Measurements from ENCODE around the gene SETBP1. TPM values are rescaled to one million over a fixed set of nuclear protein-coding genes. Genes with fewer than 3 reads are reported as not detected.

The SETBP1 gene
- total RNA-seq, 4 donors from 2014 or later, result 26.2 to 40.8 (median 33.6) TPM

DNA sequence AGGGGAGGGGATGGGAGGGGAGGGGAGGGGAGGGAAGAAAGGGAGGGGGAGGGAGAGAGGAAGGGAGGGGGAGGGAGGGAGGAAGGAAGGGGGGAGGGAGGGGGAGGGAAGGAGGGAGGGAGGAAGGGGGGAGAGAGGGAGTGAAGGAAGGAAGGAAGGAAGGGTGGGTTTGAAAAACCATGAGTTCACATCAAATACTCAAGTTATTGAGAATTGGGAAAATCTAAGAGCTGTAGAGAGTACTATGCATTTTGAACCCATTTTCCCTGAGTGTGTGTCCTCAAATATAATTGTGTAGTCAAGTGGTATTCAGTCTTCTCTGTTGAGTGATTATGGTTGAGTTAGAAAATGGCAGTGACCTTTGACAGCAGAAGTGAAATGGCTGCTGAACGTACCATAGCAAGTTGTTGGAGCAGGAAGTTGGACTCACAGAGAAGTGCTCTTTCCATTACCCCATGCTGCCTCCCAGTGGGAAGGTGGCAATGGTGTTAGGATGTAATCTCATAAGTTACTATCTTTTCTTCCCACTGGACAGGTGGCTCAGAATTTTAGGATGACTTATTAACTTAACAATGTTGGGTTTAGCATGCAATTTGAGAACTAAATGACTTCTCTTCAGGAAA lies 214.6 kb downstream of the SETBP1 start:
- H3K27me3 ChIP-seq, result no peaks in the 10 kb centered on the region
- 9 to 38% methylated on average over 1 of the region's 1 CpG for WGBS, 2 donors
- no peak overlapping the region for H3K27ac ChIP-seq
- no peaks in the 10 kb centered on the region for H3K36me3 ChIP-seq
- DNase-seq (ENCODE audit: low spot score in 2 of 2), result peak in 1 of 2 donors; percentile 35
- no peak for TF ChIP-seq EP300 (IDR thresholded peaks at IDR 0.05)
- TF ChIP-seq, protein P1, sequence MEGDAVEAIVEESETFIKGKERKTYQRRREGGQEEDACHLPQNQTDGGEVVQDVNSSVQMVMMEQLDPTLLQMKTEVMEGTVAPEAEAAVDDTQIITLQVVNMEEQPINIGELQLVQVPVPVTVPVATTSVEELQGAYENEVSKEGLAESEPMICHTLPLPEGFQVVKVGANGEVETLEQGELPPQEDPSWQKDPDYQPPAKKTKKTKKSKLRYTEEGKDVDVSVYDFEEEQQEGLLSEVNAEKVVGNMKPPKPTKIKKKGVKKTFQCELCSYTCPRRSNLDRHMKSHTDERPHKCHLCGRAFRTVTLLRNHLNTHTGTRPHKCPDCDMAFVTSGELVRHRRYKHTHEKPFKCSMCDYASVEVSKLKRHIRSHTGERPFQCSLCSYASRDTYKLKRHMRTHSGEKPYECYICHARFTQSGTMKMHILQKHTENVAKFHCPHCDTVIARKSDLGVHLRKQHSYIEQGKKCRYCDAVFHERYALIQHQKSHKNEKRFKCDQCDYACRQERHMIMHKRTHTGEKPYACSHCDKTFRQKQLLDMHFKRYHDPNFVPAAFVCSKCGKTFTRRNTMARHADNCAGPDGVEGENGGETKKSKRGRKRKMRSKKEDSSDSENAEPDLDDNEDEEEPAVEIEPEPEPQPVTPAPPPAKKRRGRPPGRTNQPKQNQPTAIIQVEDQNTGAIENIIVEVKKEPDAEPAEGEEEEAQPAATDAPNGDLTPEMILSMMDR (IDR thresholded peaks at IDR 0.05), result peak in 4 of 5 experiments; percentile 10 to 36 (median 19)
- no peaks in the 10 kb centered on the region for H3K9me3 ChIP-seq
- H3K4me1 ChIP-seq, result peaks cover 0 to 13% (median 0%) of the 10 kb centered on the region in 4 donors
- no peak overlapping the region for H3K4me3 ChIP-seq

DNA sequence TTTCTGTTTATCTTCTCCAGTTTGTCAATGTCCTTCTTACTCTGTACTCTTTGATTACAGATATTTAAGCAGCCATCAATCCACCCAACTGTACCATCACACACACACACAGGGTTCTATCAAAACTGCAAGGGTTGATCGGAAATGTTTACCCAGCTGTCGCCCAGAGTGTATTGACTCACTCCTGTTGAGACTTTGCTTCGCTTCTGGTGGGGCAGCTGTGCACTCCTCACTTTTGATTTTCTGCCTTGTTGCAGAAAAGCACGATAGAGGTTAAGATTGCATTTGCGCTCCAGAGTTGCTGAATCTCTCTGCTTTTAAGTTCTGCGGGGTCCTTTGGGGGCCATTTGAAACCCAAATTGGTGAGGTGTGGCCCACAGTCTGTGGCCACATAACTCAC lies 216.2 kb downstream of the SETBP1 start:
- no peak overlapping the region for H3K4me3 ChIP-seq
- H3K36me3 ChIP-seq, result no peaks in the 10 kb centered on the region
- DNase-seq (ENCODE audit: low spot score in 2 of 2), result no peak
- no peaks in the 10 kb centered on the region for H3K27me3 ChIP-seq
- 75 to 77% methylated on average over 6 of the region's 6 CpGs for WGBS, 2 donors
- peaks cover 0 to 13% (median 0%) of the 10 kb centered on the region in 4 donors for H3K4me1 ChIP-seq
- no peak overlapping the region for H3K27ac ChIP-seq
- TF ChIP-seq POLR2A (IDR thresholded peaks at IDR 0.05), result no peak
- TF ChIP-seq, protein P1 (IDR thresholded peaks at IDR 0.05), result no peak
- no peak for TF ChIP-seq EP300 (IDR thresholded peaks at IDR 0.05)
- H3K9me3 ChIP-seq, result no peaks in the 10 kb centered on the region

DNA sequence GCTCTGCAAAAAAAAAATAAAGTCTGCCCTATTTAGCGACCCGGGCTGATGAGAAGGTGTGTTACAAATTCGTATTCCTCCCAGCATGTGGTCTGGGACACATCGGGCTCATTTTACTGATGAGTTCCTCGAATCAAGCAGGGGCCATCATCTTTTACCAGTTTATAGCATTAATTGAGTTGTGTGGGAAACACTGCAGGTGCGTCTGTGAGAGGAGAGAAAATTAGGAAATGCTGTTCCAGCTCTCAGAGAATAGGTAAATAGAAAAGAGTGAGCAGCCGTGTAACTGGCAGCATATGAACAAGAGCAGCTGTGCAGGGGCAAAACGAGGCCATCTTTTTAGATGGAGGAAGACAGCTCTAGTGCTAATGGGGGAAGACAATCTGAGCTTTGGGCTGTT lies 216.7 kb downstream of the SETBP1 start:
- Histone ChIP-seq H3K4me1 (peaks cover 0 to 13% (median 0%) of the 10 kb centered on the region in 4 donors), H3K36me3 (no peaks in the 10 kb centered on the region), H3K27ac (no peak overlapping the region), H3K27me3 (no peaks in the 10 kb centered on the region), H3K9me3 (no peaks in the 10 kb centered on the region), H3K4me3 (no peak overlapping the region)
- no peak for DNase-seq (ENCODE audit: low spot score in 2 of 2)
- WGBS, 2 donors, result 78 to 82% methylated on average over 8 of the region's 8 CpGs
- TF ChIP-seq EP300 (IDR thresholded peaks at IDR 0.05), result no peak
- TF ChIP-seq, protein P1 (IDR thresholded peaks at IDR 0.05), result no peak
- no peak for TF ChIP-seq POLR2A (IDR thresholded peaks at IDR 0.05)

DNA sequence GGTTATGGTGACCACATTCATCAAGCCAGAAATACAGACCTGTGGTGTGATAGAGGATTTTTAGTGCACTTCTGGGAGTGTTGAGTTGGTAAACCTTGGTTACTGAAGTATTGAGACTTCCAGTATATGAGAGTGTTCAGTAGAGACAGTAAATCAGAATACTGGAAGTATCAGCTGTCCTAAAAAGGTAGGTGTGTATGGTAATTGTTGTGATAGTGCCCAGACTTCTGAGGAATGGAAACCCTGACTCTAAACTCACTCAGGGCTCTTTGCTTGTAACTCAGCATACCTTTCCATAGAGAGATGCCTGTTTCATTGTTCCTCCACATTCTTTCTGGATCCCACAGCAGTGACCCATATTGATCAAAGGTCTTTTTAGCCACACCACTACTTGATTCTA lies 217.1 kb downstream of the SETBP1 start:
- no peaks in the 10 kb centered on the region for H3K9me3 ChIP-seq
- TF ChIP-seq EP300 (IDR thresholded peaks at IDR 0.05), result no peak
- TF ChIP-seq, protein P1 (IDR thresholded peaks at IDR 0.05), result no peak
- TF ChIP-seq POLR2A (IDR thresholded peaks at IDR 0.05), result no peak
- no peak overlapping the region for H3K4me3 ChIP-seq
- no peak for DNase-seq (ENCODE audit: low spot score in 2 of 2)
- peaks cover 0 to 13% (median 0%) of the 10 kb centered on the region in 4 donors for H3K4me1 ChIP-seq
- H3K27ac ChIP-seq, result no peak overlapping the region
- no peaks in the 10 kb centered on the region for H3K27me3 ChIP-seq
- no peaks in the 10 kb centered on the region for H3K36me3 ChIP-seq

DNA sequence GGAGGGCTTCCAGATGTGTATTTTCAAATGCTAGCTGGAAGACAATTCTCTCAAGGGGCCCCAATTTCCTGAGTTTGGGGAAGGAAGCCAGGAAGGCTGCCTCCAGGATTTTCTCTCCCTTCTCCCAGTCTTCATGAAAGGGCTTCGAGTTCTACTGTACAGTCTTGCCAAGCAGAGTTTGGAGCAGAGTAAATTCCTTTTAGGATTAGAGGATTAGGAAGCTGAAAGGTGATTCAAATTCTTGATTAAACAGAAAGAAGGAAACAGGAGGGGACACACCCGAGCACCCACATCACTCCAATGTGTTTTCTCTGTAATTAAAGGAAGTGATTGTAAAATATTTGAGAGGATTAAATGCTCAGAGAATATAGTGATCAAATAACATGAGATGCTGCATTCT lies 217.8 kb downstream of the SETBP1 start:
- no peaks in the 10 kb centered on the region for H3K36me3 ChIP-seq
- TF ChIP-seq EP300 (IDR thresholded peaks at IDR 0.05) (no peak), POLR2A (IDR thresholded peaks at IDR 0.05) (no peak)
- TF ChIP-seq, protein P1 (IDR thresholded peaks at IDR 0.05), result no peak
- no peak overlapping the region for H3K27ac ChIP-seq
- no peak for DNase-seq (ENCODE audit: low spot score in 2 of 2)
- 51 to 57% methylated on average over 2 of the region's 2 CpGs for WGBS, 2 donors
- H3K9me3 ChIP-seq, result no peaks in the 10 kb centered on the region
- H3K27me3 ChIP-seq, result no peaks in the 10 kb centered on the region
- H3K4me3 ChIP-seq, result no peak overlapping the region
- peaks cover 0 to 12% (median 0%) of the 10 kb centered on the region in 4 donors for H3K4me1 ChIP-seq
